Activated CD8-positive, alpha-beta memory T cell treated with anti-CD3 and anti-CD28 coated beads, Interleukin-2, amount 50 U/mL, for 48 hours (primary cell): ENCODE data around the gene ZBTB40.

Source experiments
- DNase-seq: peaks from one replicate; pipeline ENCODE4 v3.0.0-alpha.2; 2020

ZBTB40 gene

DNA sequence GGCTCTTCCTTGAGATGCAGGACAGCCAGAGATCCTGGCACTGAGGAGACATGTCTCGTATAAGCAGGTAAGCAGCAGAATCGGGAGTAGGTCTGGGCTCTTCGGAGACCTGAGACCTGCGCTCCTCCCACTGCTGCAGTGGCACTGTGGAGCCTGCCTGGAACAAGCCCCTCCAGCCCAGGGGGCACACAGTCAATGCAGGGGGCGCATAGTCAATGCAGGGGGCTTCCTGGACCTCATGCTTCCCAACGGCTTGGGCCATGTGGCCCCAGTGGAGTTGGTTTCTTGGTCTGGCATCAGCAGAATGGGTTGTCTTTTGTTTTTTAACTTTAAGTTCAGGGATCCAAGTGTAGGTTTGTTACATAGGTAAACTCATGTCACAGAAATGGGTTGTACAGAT lies 83.7 kb downstream of the ZBTB40 start:
- DNase-seq = no peak

DNA sequence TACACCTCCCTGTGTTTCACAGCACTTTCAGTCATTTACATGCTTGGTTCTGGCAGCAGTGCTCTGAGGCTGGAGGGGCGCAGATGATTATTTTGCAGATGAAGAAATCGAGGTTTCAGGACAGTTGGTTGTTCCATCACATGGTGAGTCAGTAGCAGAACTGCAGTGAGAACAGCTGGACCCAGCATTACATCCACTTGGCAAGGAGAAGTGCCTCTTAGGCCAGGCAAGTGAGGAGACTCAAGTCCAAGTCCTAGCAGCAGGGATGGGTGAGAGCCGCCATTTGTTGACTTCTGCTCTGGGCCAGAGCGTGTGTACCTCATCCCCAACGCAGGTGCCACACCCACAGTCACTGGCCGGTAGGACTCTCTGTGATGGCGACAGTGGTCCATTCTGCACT lies 84.9 kb downstream of the ZBTB40 start:
- DNase-seq = no peak

DNA sequence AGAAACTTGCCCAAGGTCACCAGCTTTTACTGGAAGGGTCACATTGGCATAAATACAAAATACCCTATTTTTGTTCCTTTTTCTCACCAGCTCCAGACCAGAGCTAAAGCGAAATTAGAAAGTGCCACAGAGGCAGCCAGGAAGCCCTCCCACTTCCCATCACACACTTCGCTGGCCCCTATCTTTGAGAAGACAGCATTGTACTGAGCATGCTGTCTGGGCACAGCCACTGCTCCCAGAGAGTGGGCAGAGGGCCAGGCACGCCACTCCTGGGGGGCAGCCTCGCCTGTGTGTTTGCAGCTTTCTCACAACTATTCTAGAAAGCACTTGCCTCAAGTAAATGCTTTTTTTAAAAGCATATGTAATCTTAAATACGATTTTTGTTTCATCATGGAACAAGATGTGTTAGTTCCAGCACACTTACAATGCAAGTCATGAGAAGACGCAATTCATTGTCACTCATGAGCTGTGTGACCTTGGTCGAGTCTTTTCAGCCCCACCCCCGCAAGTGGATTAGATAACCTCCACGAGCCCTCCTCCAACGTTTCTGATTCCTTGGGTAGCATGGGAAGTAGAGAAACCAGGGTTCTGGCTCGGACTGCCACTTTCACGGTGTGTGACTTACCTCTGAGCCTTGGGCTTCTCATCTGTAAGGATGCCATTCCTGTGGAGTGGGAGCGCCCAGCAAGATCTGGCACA lies 85.9 kb downstream of the ZBTB40 start:
- no peak for DNase-seq

DNA sequence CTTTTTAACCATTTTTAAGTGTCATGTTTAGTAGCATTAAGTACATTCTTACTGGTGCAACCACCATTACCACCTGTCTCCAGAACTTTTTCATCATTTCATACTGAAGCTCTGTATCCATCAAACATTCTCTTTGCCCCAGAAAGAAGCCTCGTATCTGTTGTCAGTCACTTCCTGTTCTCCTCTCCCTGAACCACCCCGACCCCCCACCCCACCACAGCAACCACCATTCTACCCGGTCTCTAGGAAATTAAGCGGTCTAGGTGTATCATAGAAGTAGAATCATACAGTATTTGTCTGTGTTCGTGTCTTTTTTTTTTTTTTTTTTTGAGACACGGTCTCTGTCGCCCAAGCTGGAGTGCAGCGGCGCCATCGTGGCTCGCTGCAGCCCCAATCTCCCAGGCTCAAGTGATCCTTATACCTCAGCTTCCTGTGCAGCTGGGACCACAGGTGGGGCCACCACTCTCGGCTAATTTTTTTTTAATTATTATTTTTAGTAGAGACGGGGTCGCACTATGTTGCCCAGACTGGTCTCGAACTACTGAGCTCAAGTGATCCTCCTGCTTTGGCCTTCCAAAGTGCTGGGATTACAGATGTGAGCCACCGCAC lies 88.0 kb downstream of the ZBTB40 start:
- DNase-seq = no peak

DNA sequence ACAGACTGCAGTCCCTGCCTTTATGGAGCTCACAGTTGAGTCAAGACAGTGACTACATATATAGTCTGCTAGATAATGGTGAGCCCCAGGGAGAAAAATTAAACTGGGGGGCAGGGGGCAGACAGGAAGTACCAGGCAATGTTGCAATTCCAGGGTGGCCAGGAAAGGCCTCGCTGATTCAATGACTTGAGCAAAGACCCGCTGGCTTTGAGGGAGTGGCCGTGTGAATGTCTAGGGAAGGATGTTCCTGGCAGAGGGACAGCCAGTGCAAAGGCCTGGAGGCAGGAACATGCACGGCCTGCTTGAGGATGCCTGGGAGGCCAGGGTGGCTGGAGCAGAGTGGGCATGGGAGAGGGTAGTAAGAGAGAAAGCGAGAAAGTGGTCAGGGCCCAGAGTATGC lies 88.7 kb downstream of the ZBTB40 start:
- no peak for DNase-seq

DNA sequence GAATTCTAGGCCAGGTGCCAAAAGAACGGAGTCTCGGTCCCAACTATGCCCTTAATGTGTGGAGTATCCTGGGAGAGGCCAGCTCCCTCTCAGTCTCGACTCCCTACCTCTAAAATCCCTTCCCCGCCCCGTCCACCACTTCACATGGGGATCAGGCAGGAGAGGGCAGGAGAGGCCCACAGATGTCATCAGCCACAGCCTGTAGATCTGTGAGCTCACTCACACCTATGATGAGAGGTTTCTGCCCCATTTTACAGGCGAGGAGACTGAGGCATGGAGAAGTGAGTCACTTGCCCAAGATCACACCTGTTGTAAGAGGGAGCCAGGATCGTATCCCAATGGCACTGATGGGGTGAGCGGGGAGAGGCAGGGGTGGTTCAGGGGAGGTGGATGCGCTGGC lies 91.2 kb downstream of the ZBTB40 start:
- no peak for DNase-seq

DNA sequence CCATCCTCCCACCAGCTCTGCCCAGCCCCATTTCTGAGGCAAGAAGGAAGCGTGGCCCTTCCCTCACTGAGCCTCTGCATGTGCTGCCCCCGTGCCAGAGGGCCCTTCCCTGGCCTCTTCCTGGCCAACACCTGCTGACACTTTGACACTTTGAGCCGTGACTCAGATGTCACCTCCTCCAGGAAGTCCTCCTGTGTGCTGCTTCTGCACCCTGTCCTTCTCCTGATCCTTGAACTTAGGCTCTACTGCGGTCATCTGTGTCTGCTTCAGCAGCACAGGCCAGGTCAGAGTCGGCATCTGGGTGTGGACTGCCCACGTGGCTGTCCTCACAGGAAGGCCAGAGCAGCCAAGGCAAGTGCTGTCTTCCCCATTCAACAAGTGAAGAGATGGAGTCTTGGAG lies 92.0 kb downstream of the ZBTB40 start:
- DNase-seq = no peak

DNA sequence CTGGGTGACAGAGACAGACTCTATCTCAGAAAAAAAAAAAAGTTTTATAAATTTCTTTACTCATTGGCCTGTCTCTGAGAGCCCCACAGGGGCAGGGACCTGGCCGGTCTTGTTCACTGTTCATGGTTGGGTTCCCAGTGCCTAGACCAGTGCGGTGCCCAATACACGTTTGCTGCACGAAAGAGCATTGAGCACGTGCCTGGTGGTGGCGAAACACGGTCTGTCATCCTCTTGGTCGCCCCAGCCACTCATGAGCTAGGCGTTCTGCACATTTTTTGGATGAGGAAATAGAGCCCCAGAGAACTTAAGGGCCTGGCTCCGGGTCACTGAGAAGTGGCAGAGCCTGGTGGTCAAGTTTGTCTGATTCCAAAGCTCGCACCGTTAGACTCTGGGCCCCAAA lies 93.0 kb downstream of the ZBTB40 start:
- DNase-seq = no peak

GRCh38 chr1:22545141-22545540 lies 93.5 kb downstream of the ZBTB40 start:
- no peak for DNase-seq

GRCh38 chr1:22547186-22547817 lies 95.7 kb downstream of the ZBTB40 start:
- DNase-seq = no peak

DNA sequence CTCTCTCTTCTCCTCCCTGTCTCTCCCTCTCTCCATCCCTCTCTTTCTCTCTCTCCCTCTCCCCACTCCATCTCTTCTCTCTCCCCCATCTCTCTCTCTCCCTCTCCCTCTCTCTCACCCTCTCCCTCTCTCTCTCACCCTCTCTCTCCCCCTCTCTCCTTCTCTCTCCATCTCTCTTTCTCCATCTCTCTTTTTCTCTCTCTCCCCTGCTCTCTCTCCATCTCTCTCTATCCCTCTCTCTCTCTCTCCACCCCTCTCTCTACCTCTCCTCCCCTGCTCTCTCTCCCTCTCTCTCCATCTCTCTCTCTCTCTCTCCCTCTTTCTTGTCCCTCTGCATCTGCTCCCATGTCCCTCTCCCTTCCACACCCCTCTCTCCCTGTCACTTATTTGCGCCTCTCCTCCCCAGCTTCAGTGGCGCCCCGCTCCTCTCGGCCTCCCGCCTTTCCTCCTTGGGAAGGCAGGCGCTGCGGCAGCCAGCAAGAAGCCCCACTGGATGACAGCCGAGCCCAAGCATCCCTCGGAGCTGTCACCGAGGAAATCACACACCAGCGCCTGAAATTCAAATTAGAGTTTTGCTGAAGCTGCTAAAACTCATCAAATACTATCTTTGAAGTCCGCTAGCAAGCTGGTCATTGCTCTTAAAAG lies 96.3 kb downstream of the ZBTB40 start:
- DNase-seq = no peak

- DNase-seq = no peak
Measured at GRCh38 chr1:22550021-22550420, 98.4 kb downstream of the ZBTB40 start.

DNA sequence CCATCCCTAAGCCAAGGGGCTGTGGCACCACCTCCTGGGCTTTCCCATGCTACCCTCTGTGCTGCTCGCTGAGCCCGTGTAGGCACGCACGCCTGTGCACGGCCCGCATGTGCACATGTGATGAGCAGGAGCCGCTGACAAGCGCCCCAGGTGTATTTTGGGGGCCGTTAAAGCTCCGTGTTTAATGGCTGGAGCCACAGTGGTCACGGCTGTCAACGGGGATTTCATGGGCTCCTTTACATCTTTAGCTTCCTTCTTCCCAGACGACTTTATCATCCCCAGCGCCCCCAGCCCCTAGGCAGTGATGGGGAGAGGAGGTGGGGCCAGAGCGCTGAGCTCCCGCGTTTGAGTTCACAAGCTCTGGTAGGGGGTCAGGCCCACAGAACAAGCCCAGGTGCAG lies 99.9 kb downstream of the ZBTB40 start:
- no peak for DNase-seq

GRCh38 chr1:22552021-22552420 lies 100.4 kb downstream of the ZBTB40 start:
- no peak for DNase-seq

DNA sequence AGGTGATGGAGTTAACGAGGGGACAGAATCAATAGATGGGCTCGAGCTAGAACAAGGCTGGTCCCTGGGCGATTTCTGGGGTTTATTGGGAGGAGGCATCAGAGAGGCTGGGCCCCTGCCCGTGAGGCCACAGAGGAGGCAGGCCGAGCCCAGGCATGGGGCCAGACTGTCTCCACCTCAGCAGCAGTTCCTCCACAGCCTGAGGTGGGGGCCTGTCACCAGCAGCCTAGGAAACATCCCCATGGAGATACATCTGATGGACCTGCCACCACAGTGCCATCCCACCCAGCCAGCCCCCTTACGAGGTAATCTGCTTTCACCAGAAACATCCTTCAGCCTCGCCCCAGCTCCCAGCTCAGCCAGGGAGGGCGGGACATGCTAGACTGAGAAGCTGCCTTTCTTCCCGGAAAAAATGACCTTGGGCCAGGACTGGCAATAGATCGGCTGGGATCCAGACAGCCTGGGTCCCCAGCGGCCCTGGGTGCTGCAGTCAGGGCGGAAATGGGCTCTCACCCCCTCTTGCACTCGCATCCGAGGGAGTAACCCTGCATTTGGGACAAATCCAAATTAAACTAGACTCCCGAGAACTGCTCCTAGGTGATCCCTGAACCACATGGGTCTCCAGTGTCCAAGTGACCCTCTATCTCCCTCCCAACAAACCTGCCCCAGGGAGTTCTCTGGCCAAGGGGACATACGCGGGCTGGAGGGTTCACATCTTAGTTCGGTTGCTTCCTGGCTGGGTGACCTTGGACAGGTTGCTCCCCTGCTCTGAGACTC lies 101.6 kb downstream of the ZBTB40 start:
- DNase-seq = no peak

- no peak for DNase-seq
Measured at GRCh38 chr1:22553991-22554522, 102.4 kb downstream of the ZBTB40 start.

DNA sequence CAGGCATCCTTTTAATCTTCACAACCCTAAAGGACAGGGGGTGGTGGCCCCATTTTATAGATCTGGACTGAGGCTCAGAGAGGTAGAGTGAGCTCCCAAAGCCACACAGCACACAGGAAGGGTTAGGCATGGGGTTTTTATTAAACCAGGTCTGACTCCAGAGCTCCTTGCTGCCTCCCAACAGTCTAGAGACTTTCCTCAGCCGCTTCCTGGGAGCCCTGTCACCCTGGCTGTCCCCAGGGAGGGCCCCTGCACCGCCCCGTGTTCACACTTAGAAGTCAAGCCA lies 103.7 kb downstream of the ZBTB40 start:
- DNase-seq = no peak

DNA sequence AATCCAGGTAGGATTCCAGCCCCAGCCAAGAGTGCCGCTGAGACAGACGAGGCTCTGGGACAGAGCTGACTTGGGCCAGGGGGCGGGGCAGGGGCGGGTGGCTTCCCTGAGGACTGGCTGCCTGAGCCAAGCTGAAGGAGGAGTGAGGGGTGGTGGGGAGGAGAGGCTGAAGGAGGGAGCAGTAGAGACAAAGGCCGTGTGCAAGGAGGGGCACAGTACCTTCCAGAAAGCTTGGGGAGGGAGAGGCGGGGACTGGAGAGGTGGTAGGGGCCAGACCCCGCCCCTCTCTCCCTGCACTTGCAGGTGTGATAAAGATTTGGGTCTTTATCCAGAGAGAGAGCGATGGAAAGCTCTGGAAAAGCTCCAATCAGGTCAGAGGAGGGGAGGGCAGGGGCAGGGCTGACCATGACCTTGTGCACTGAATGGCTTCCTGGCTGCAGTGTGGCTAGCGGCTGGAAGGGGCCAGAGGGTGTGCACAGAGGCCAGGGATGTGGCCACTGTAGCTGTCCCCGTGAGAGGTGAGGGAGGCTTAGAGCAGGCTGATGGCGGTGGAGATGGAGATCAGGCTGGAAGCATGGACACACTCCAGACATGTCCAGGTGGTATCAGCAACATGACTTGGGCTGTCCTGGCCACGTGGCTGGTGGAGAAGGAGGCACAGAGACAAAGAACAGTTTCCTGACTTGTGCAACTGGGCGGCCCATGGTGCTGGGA lies 104.9 kb downstream of the ZBTB40 start:
- DNase-seq = no peak

DNA sequence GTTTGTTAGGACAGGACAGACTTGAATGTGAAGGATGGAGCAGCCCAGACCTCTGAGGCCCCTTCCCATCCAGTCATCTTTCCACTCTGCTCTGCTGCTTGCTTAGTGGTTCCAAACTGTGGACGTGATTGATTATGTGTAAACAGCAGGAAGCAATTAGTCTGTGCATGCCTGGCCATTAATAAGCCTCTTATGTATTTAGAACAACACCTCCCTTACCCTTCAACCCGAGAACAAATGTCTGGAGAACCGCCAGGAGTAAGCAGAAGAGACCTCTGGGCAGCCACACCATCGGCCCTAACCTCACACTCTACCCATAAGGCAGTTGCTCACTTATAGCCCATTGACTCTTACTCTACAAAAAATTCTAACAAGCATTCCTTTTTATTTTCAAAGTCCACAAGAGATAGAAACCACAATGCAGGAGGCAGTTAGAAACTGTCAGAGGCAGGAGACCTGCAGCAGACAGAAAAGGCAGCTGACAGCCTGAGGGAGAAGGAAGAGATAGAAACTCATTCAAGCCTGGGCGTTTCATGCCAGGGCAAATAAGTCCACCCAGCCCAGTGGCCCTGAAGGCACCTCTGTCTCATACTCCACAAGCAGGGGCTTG lies 105.8 kb downstream of the ZBTB40 start:
- DNase-seq = no peak

DNA sequence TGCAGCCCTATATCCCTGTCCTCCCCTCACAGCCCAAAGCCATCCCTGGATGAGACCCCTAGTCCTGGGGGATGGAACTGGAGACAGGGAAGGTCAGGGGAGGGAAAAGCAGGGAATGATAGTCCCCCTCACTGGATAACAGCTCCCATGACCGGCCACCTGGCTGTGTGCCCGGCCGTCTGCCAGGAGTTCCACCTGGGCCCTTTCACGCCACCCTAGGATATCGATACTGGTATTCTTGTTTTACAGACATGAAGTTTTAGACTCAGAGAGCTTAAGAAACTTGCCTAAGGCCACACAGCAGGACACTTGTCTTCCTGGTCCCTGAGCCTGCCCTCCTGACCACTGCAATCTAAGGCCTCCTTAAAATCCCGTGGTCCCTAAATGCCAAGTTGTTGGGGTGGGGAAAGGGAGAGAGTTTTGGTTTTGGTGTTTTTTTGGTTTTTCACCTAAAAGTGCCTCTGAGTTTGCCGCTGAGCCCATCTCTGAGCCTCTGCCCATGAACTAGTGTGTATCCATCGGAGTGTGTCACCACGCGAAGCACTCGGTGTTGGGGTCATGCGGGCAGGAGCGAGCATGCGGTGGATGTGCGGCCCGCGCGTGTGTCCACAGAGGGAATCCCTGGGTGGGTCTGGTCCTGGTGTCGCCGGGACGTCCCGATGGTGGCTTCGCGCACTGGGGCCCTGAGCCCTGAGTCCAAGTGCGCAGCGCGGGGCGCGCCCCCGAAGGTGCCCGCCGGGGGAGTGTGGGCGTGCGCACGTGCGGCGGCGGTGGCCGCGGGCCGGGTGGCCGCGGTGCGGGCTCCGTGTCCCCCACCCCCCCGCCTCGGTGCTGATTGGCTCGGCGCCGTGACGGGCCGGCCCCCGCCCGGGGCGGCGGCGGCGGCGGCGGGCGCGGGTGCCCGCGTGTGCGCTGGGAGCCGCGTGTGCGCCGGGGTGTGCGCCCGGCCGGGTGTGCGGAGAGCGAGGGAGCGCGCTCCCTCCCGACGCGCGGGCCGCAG lies 111.2 kb downstream of the ZBTB40 start, which contains the start of gene EPHA8:
EPHA8 (plus strand) TSS at position 906 of the 1,000 bp plus-strand sequence. CDS start 147 bp downstream, outside the sequence.
- DNase-seq = no peak
